GM12872 (cell line): ENCODE measurements around the gene TET2.

Experiments used
- TF ChIP-seq, protein P1 (sequence below): IDR thresholded peaks from 3 replicates; pipeline ENCODE4 v1.5.1; 2011; ENCODE audit warnings: low read depth, mild to moderate bottlenecking, low read length, moderate library complexity; ENCODE audit not compliant: insufficient read depth

The TET2 gene

DNA sequence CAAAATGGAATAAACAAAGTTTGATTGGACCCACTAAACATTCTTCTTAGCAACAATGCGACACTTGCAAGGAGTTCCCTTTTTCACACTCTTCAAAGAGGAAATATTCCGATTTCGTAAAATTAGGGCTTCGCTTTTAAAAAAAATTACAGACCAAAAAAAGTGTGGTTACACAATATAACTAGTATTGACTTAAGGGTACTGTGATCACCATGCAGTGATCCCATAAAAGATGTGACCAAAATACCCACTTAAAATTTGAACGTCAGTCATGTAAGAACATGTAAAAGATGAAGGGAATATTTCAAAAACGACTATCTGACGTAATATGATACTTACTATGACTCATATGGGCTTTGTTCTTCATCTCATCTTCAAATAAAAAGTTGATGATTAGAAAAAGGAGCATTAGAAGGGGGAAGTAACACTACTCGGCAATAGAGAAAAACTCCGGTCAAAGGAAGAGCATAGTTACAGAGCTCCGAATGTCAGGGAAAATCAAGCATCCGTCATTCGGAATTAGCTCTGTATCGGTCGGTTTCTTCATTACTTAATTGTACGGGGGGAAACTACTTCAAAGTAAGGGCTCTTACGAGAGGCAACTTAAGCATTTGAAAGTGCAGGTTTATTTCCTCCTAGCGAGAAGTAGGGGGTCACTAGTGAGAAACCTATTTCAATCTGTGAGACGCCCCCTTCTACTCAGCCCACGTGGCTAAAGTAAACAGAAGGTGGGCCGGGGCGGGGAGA is 1.3 kb upstream of the TET2 start:
- TF ChIP-seq, protein P1, sequence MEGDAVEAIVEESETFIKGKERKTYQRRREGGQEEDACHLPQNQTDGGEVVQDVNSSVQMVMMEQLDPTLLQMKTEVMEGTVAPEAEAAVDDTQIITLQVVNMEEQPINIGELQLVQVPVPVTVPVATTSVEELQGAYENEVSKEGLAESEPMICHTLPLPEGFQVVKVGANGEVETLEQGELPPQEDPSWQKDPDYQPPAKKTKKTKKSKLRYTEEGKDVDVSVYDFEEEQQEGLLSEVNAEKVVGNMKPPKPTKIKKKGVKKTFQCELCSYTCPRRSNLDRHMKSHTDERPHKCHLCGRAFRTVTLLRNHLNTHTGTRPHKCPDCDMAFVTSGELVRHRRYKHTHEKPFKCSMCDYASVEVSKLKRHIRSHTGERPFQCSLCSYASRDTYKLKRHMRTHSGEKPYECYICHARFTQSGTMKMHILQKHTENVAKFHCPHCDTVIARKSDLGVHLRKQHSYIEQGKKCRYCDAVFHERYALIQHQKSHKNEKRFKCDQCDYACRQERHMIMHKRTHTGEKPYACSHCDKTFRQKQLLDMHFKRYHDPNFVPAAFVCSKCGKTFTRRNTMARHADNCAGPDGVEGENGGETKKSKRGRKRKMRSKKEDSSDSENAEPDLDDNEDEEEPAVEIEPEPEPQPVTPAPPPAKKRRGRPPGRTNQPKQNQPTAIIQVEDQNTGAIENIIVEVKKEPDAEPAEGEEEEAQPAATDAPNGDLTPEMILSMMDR, result no peak

DNA sequence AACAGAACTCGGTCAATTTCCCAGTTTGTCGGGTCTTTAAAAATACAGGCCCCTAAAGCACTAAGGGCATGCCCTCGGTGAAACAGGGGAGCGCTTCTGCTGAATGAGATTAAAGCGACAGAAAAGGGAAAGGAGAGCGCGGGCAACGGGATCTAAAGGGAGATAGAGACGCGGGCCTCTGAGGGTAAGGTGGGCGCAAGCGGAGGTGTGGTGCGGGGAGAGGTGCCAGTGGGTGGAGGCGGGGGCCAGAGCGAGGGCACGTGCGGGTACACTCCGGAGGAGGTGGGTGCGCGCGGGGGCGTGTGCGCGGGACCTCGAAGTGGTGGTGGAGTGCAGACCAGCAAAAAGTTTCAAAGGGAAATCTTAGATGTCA is 787 bp upstream of the TET2 start:
- TF ChIP-seq, protein P1, result no peak

DNA sequence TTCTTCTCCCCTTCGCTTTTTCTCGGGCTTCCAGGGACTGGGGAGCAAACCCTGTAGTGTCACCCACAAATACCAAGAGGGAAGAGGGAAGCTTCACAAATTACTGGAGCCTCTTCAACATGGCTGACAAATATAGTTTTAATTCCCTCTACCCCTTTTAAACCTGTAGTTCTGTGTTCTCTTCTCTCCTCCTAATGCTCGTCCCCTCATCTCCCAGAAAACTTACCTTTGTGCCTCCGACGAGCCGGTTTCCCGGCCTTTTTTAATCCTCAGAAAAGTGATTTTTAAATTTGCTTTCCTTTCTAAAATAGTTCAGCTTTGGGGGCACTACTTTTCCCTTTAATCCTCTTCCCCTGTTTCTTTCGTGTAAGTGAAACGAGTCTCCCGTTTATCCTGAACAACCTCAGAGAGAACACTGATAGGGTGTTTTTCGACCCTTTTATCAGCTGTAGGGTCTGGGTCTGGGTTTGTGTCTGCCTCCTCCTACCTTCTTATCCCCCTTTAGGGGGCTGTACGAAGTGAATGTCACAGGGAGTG is 408 bp downstream of the TET2 start:
- TF ChIP-seq, protein P1, result no peak

DNA sequence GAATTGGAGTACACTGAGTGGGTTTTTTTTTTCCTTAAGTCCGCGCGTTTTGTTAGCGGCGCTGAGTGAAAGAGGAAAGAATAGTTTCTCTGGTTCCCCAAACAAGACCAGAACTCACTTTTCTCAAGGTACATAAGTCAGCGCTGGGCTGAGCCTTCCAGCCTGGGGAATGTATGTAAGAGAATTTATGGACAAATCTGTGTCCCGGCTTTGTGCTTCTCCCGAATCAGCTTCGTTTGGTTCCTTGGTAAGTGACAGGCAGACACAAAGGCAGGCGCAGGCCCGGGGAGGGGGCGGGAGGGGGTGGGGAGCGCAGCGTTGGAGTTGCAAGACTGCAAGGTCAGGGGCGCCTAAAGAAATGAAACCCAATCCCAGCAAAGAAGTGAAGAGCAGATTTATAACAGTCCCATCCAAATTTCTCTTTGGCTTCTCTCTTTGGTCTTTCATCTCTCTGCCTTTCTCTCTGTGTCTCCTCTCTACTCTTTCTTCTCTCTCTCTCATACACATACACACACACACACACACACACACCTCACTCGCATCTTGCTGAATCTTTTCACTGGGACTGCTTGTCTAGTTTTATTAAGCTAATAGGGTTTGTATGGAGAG is 981 bp downstream of the TET2 start:
- TF ChIP-seq, protein P1, result no peak

DNA sequence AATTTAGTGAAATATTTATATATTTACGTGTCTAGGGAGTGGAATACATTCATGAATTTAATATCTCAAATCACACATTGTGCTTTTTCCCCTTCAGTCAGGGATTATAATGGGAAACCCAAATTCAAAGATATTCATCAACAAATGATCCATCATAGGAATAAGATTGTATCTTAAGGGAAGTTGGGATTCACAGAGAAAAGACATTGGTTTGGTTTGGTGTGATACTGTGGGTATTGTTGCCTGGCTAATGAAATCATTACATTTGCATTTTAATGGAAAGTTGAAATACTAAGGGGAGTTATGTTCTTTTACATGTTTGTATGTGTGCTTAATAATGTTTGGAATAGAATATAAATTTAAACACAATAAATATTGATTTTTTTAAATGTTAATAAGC is 1.7 kb downstream of the TET2 start:
- TF ChIP-seq, protein P1, result no peak

DNA sequence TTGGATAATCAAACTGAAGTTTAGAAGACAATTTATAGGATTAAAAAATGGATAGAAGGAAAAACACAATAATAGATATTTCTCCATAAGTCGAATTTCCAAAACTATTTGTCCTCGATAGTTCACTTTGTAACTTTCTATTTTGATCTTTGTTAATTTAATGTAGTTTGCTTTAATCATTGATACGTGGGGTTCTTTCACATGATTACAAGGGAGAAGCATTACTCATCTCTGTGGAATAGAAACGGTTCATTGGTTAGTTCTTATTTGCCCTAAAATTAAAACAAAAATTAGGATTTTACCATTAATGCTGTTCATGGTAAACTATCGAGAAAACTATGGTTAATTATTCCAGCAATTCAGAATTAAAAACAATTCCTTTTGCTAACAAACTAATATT is 2.1 kb downstream of the TET2 start:
- TF ChIP-seq, protein P1, result no peak

DNA sequence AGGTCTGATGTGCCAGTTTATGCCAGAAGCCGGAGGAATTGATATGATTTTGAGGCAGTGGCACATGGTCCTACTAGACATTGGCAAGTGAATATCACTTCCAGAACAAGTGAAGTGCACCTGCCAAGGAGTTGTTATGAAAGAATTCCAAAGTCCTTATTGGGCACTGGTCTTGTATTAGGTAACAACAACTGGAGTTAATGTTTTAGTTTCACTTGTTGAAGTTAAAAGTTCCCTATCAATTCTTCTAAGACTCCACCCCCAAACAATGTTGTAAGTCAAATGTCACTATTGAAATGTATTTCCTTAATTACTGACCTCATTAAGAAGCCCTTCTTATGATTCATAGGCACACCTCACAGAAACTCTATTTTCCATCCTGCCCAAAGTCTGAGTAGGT is 3.1 kb downstream of the TET2 start:
- TF ChIP-seq, protein P1, result no peak
